ENCODE results near the gene KRT81. TPM values are rescaled to one million over a fixed set of nuclear protein-coding genes. Genes with fewer than 3 reads are reported as not detected.
A peak's percentile ranks its signal among the peaks of the same experiment; 100 is the strongest.
"Not testable (repeated sequence)": the region's sequence is repeated elsewhere in the genome, so short reads cannot be mapped to it uniquely, and the experiment has no call there.

The KRT81 gene
- total RNA-seq, 4 donors from 2014 or later = 0.19 to 0.42 TPM; not detected in 2

GRCh38 chr12:52261208-52261484, 30.2 kb downstream of the KRT81 start:
- WGBS = 89% methylated on average over 1 of the region's 1 CpG
- no peak for DNase-seq (ENCODE audit: extremely low spot score)
- Histone ChIP-seq H3K27me3 (peaks cover 0 to 35% (median 17%) of the 10 kb centered on the region in 4 donors), H3K9me3 (no peaks in the 10 kb centered on the region), H3K27ac (replicated peaks in 1 of 4) (no peak overlapping the region), H3K4me3 (no peak overlapping the region), H3K4me1 (peaks cover 4 to 13% (median 9%) of the 10 kb centered on the region in 4 donors), H3K36me3 (no peaks in the 10 kb centered on the region)
- no peak for TF ChIP-seq POLR2AphosphoS5 (IDR thresholded peaks at IDR 0.05)
- intact Hi-C loops (cut with DNase I) = no loop called here

DNA sequence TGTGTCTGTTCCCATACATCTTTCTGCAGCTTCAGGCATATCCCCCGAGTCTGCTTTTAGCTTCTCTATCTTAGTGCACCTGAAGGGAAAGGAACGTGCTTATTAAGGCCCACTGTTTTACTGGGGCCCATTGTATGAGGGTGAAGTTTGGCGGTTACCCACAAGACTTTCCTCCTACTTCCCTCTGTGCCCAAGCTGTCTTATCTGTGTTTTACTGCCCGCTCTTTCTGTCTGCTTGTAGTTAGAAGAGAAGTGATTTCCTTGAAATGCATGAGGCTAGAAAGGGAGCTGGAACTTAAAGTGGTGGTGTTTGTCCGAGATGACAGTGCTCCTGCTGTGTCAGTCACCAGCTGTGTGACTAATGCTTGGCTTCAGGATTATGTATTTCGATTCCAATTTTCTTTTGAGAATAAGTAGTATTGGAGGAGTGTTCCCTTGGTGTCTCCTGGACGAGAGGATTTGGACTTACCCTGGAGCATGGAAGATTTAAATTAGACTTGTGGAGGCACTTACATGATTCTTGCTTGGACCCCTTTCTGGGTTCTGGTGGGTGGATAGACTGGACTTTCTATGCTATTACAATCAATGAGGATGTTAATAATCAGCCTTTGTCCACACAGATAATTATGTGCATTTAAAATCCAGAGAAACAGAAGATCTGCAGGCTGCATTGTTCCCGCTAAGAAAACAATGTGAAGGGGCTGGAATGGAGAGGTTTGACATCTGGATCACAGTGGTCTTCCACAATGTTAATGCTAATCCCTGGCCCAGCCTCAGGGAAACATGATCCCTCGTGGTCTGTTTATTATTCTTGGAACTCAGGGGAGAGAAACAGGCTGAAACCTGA, 30.8 kb downstream of the KRT81 start:
- Histone ChIP-seq H3K27me3 (peaks cover 0 to 41% (median 17%) of the 10 kb centered on the region in 4 donors), H3K9me3 (no peaks in the 10 kb centered on the region), H3K4me1 (peaks cover 4 to 13% (median 9%) of the 10 kb centered on the region in 4 donors), H3K36me3 (no peaks in the 10 kb centered on the region), H3K4me3 (no peak overlapping the region), H3K27ac (replicated peaks in 1 of 4) (no peak overlapping the region)
- TF ChIP-seq POLR2A (IDR thresholded peaks at IDR 0.05; ENCODE audit: low read depth) = no peak
- TF ChIP-seq, protein P1, sequence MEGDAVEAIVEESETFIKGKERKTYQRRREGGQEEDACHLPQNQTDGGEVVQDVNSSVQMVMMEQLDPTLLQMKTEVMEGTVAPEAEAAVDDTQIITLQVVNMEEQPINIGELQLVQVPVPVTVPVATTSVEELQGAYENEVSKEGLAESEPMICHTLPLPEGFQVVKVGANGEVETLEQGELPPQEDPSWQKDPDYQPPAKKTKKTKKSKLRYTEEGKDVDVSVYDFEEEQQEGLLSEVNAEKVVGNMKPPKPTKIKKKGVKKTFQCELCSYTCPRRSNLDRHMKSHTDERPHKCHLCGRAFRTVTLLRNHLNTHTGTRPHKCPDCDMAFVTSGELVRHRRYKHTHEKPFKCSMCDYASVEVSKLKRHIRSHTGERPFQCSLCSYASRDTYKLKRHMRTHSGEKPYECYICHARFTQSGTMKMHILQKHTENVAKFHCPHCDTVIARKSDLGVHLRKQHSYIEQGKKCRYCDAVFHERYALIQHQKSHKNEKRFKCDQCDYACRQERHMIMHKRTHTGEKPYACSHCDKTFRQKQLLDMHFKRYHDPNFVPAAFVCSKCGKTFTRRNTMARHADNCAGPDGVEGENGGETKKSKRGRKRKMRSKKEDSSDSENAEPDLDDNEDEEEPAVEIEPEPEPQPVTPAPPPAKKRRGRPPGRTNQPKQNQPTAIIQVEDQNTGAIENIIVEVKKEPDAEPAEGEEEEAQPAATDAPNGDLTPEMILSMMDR (IDR thresholded peaks at IDR 0.05) = no peak
- no peak for TF ChIP-seq POLR2AphosphoS5 (IDR thresholded peaks at IDR 0.05)
- TF ChIP-seq EP300 (IDR thresholded peaks at IDR 0.05) = no peak
- no peak for DNase-seq (ENCODE audit: extremely low spot score)
- intact Hi-C loops (cut with DNase I) = no loop called here
- 67% methylated on average over 9 of the region's 9 CpGs for WGBS

GRCh38 chr12:52259657-52260243, 31.6 kb downstream of the KRT81 start:
- Histone ChIP-seq H3K27ac (replicated peaks in 1 of 4) (no peak overlapping the region), H3K4me1 (peaks cover 4 to 11% (median 9%) of the 10 kb centered on the region in 4 donors), H3K36me3 (no peaks in the 10 kb centered on the region), H3K9me3 (no peaks in the 10 kb centered on the region), H3K4me3 (no peak overlapping the region), H3K27me3 (peaks cover 0 to 49% (median 17%) of the 10 kb centered on the region in 4 donors)
- TF ChIP-seq POLR2A (IDR thresholded peaks at IDR 0.05; ENCODE audit: low read depth) (no peak), EP300 (IDR thresholded peaks at IDR 0.05) (no peak), POLR2AphosphoS5 (IDR thresholded peaks at IDR 0.05) (no peak)
- TF ChIP-seq, protein P1 (IDR thresholded peaks at IDR 0.05) = no peak
- no peak for DNase-seq (ENCODE audit: extremely low spot score)
- 89% methylated on average over 6 of the region's 6 CpGs for WGBS
- intact Hi-C loops (cut with DNase I) = no loop called here

GRCh38 chr12:52258335-52258901, 32.9 kb downstream of the KRT81 start:
- Histone ChIP-seq H3K27ac (replicated peaks in 1 of 4) (no peak overlapping the region), H3K36me3 (no peaks in the 10 kb centered on the region), H3K9me3 (no peaks in the 10 kb centered on the region), H3K4me1 (peaks cover 4 to 10% (median 9%) of the 10 kb centered on the region in 4 donors), H3K27me3 (peaks cover 0 to 56% (median 17%) of the 10 kb centered on the region in 4 donors), H3K4me3 (peak overlapping the region; percentile 29 to 42 (median 32))
- intact Hi-C loops (cut with DNase I) = no loop called here
- 9% methylated on average over 15 of the region's 72 CpGs for WGBS
- DNase-seq (ENCODE audit: extremely low spot score) = no peak
- TF ChIP-seq EP300 (IDR thresholded peaks at IDR 0.05) = no peak
- TF ChIP-seq POLR2A (IDR thresholded peaks at IDR 0.05; ENCODE audit: low read depth) = no peak

DNA sequence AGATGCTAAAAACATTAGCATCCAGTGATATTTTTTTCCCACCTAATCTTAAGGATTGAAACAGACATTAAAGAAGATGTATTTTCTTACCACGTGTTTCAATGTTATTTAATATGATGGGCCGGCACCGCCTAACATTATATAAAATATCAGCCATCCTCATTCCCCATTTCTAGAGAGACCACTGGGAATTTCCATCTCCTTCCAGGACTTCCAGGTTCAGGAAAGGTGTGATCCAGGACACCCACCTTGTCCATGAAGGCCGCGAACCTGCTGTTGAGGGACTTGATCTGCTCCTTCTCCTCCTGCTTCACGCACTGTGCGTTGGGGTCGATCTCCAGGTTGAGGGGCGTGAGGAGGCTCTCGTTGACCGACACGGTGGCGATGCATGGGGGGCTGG, 33.4 kb downstream of the KRT81 start:
- Histone ChIP-seq H3K4me1 (peaks cover 4 to 10% (median 9%) of the 10 kb centered on the region in 4 donors), H3K27me3 (peaks cover 0 to 56% (median 17%) of the 10 kb centered on the region in 4 donors), H3K4me3 (peak overlapping the region in 3 of 4 donors; percentile 29 to 36 (median 29))
- H3K27ac ChIP-seq (replicated peaks in 1 of 4); DNase-seq (ENCODE audit: extremely low spot score); intact Hi-C loops (cut with DNase I); H3K9me3 ChIP-seq; H3K36me3 ChIP-seq: not testable (repeated sequence)
- WGBS = 69% methylated on average over 13 of the region's 13 CpGs

GRCh38 chr12:52257074-52257551, 34.2 kb downstream of the KRT81 start:
- Histone ChIP-seq H3K4me1 (peaks cover 4 to 10% (median 9%) of the 10 kb centered on the region in 4 donors), H3K9me3 (no peaks in the 10 kb centered on the region), H3K27ac (replicated peaks in 1 of 4) (no peak overlapping the region), H3K36me3 (no peaks in the 10 kb centered on the region), H3K4me3 (no peak overlapping the region), H3K27me3 (peaks cover 0 to 56% (median 17%) of the 10 kb centered on the region in 4 donors)
- TF ChIP-seq POLR2A (IDR thresholded peaks at IDR 0.05; ENCODE audit: low read depth) (no peak), EP300 (IDR thresholded peaks at IDR 0.05) (no peak), POLR2AphosphoS5 (IDR thresholded peaks at IDR 0.05) (no peak)
- TF ChIP-seq, protein P1 (IDR thresholded peaks at IDR 0.05) = no peak
- no CpG with 5 or more reads among the region's 4 CpGs for WGBS
- intact Hi-C loops (cut with DNase I) = no loop called here
- no peak for DNase-seq (ENCODE audit: extremely low spot score)

All from esophagus muscularis mucosa (tissue), 4 donors.